C4-2B (cell line): ENCODE results near the gene ABO.

Source experiments
- CTCF ChIP-seq: fragments of 450-650 bp; conservative IDR thresholded peaks from 2 replicates; pipeline ENCODE4 v1.5.1; 2017; ENCODE audit warnings: mild to moderate bottlenecking
- ZFX ChIP-seq: fragments of 450-650 bp; IDR thresholded peaks from 2 replicates; pipeline ENCODE4 v1.6.1; 2017

DNA sequence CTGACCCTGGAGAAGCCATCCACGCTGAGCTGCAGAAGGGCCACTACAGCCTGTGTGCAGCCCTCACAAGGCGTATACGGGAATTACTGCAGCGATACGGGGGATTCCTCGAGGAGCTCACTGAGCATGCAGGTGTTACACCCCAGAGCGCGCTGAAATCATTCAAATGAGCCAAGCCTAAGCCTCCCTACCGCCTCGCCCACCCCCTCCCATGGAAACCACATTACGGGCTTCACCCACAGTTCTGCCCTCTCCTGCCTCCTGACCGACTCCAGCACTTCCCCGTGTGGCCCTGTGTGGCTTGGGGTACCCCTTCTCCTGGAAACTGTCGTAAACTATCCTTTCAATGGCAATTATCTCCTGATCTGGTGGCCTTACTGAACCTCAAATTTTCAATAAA lies 47.7 kb upstream of the ABO start:
- TF ChIP-seq CTCF = no peak
- no peak for TF ChIP-seq ZFX
